Bronchial epithelial cell (primary cell): ENCODE measurements around the gene ERFE. TPM values are rescaled to one million over a fixed set of nuclear protein-coding genes. Genes with fewer than 3 reads are reported as not detected.

Experiments used
- DNase-seq: peaks from one replicate; pipeline ENCODE4 v3.0.0-alpha.2; 2010; ENCODE audit warnings: low read depth
- FAIRE-seq: peaks from 2 replicates; lab custom pipeline; 2011; peaks lifted over from hg19 to GRCh38; lab: Jason Lieb, UNC
- H3K27me3 ChIP-seq: 2 replicates; pipeline ENCODE4 v1.5.1; 2011; ENCODE audit warnings: low read length; ENCODE audit not compliant: control insufficient read depth, insufficient read depth
- H3K36me3 ChIP-seq: 2 replicates; pipeline ENCODE4 v1.5.1; 2011; ENCODE audit warnings: low read length; ENCODE audit not compliant: control insufficient read depth, insufficient read depth
- H3K4me3 ChIP-seq: 2 replicates; pipeline ENCODE4 v1.5.1; 2011; ENCODE audit warnings: mild to moderate bottlenecking, low read depth, low read length, control low read depth
- CTCF ChIP-seq: IDR thresholded peaks from 2 replicates; pipeline ENCODE4 v1.5.1; 2011; ENCODE audit warnings: mild to moderate bottlenecking, moderate library complexity, low read length, control low read depth, inconsistent platforms; ENCODE audit not compliant: insufficient read depth, severe bottlenecking
- total RNA-seq: library from RNA; depleted of rRNA; stranded (reverse); fragments of >200 nt; gene quantifications from 2 replicates; pipeline ENCODE4 v1.2.1, GENCODE V29; 2014

ERFE gene
- total RNA-seq, 1 donor from 2014 or later, result 4.2 TPM

DNA sequence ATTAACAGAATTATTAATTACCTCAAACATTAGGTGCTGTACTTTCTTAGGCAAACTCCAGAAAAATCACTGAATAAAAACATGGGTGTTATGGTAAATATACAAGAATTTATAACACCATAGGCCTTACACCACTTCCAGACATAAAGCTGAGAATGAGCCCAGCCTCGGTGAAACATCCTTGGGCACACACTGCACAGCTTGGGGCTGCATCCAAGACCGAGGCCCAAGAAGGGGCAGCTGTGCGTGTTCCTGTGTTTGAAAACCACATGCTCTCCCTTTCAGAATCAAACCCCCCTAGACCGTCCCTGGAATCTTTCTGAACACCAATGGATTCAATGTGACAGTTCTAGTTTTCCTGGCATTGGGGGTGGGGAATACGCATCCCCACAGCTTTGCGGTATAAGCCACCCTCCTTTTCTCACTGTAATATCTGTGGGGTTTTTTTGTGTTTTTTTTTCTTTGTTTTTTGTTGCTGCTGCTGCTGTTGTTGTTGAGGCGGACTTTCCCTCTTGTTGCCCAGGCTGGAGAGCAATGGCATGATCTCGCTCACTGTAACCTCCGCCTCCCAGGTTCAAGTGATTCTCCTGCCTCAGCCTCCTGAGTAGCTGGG is 12.9 kb downstream of the ERFE start:
- TF ChIP-seq CTCF, result no peak
- FAIRE-seq (no peak), DNase-seq (no peak)

GRCh38 chr2:238172439-238172838 is 13.7 kb downstream of the ERFE start:
- H3K4me3 ChIP-seq, result no peak overlapping the region
- no peak for FAIRE-seq
- H3K27me3 ChIP-seq, result no peaks in the 10 kb centered on the region
- DNase-seq, result no peak
- TF ChIP-seq CTCF, result no peak
- H3K36me3 ChIP-seq, result peaks cover 27% of the 10 kb centered on the region

More for the DNA sequence above, 12.9 kb downstream of the ERFE start:
- Histone ChIP-seq H3K27me3 (no peaks in the 10 kb centered on the region), H3K4me3 (no peak overlapping the region), H3K36me3 (peaks cover 28% of the 10 kb centered on the region)

- Histone ChIP-seq H3K36me3 (peaks cover 24% of the 10 kb centered on the region), H3K4me3 (no peak overlapping the region), H3K27me3 (no peaks in the 10 kb centered on the region)
- no peak for TF ChIP-seq CTCF
- FAIRE-seq (no peak), DNase-seq (no peak)
Measured at GRCh38 chr2:238173692-238174091, 14.9 kb downstream of the ERFE start.

DNA sequence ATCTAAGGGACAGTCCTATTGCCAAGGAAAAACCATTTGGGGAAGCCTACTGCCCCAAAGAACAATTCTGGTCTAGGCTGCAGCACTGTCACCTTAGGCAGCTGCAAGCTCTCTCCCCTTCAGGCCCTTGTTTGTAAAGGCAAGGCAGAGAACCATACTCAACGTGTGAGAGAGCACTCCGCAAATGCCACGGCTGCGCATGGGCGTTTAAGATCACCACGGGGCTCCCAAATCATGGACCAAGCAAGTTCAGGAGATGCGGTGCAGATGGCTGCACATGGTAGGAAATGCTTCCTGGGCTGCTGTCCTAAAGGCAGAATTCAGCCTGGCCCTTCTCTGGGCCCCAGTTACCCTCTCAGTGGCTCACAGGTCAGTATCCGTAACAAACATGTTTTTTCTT is 15.5 kb downstream of the ERFE start:
- no peak overlapping the region for H3K4me3 ChIP-seq
- DNase-seq (no peak), FAIRE-seq (peak; percentile 18)
- TF ChIP-seq CTCF, result no peak
- H3K27me3 ChIP-seq, result no peaks in the 10 kb centered on the region
- H3K36me3 ChIP-seq, result peaks cover 26% of the 10 kb centered on the region

DNA sequence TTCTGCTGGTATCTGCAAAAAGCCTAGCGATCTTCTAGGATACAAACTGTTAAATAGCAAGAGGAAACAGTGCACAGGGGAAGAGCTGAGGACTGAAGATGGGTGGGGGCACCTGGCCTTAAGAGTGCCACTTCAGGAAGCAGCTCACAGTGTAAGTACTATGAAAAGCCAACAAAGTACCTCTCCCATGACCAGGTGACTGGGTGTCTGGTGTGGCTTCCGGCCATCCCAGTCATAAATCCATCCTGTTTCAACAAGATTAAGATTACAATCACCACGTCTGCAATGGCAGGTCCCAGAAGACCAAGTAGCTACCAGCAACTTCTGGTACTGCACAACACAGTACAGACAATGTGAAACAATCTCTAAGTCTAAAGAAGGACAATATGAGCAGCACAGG is 15.9 kb downstream of the ERFE start:
- no peak for FAIRE-seq
- Histone ChIP-seq H3K4me3 (no peak overlapping the region), H3K27me3 (no peaks in the 10 kb centered on the region), H3K36me3 (peaks cover 27% of the 10 kb centered on the region)
- TF ChIP-seq CTCF, result no peak
- peak; percentile 59 for DNase-seq

DNA sequence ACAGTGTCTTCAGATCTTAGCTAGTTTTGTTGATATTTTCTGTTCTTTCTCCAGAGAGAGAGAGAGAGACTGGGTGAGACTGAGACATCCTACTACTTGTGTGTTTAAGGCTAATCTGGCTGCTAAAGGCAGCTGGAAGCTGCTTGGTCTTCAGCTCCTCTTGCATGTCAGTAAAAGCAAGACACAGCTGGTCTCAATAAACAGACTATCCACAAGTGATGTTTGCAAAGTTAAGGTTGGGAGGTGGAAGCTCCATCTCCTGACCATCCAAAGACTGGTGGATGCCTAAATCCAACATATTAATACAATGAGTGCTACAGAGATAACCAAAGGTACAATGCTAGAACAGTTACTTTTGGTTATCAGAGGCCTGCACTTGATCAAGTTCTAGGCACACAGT is 17.8 kb downstream of the ERFE start:
- Histone ChIP-seq H3K4me3 (no peak overlapping the region), H3K27me3 (no peaks in the 10 kb centered on the region), H3K36me3 (peaks cover 28% of the 10 kb centered on the region)
- no peak for TF ChIP-seq CTCF
- FAIRE-seq (no peak), DNase-seq (no peak)
